ENCODE measurements around the gene XXYLT1.

GRCh38 chr3:195196266-195196665, 74.7 kb downstream of the XXYLT1 start:
- TF ChIP-seq, protein P1, sequence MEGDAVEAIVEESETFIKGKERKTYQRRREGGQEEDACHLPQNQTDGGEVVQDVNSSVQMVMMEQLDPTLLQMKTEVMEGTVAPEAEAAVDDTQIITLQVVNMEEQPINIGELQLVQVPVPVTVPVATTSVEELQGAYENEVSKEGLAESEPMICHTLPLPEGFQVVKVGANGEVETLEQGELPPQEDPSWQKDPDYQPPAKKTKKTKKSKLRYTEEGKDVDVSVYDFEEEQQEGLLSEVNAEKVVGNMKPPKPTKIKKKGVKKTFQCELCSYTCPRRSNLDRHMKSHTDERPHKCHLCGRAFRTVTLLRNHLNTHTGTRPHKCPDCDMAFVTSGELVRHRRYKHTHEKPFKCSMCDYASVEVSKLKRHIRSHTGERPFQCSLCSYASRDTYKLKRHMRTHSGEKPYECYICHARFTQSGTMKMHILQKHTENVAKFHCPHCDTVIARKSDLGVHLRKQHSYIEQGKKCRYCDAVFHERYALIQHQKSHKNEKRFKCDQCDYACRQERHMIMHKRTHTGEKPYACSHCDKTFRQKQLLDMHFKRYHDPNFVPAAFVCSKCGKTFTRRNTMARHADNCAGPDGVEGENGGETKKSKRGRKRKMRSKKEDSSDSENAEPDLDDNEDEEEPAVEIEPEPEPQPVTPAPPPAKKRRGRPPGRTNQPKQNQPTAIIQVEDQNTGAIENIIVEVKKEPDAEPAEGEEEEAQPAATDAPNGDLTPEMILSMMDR (IDR thresholded peaks at IDR 0.05), result no peak
- TF ChIP-seq POLR2A (IDR thresholded peaks at IDR 0.05), result no peak
